HG03432 (cell line): ENCODE data around the gene CLTC.
A peak's percentile ranks its signal among the peaks of the same experiment; 100 is the strongest.
"Not testable (repeated sequence)": the region's sequence is repeated elsewhere in the genome, so short reads cannot be mapped to it uniquely, and the experiment has no call there.

Source experiments
- ATAC-seq: cut with Tn5 transposase; IDR thresholded peaks from one replicate; pipeline ENCODE4 v1.9.1; 2021; ENCODE audit warnings: mild to moderate bottlenecking, moderate library complexity; ENCODE audit not compliant: unreplicated experiment

Gene CLTC

DNA sequence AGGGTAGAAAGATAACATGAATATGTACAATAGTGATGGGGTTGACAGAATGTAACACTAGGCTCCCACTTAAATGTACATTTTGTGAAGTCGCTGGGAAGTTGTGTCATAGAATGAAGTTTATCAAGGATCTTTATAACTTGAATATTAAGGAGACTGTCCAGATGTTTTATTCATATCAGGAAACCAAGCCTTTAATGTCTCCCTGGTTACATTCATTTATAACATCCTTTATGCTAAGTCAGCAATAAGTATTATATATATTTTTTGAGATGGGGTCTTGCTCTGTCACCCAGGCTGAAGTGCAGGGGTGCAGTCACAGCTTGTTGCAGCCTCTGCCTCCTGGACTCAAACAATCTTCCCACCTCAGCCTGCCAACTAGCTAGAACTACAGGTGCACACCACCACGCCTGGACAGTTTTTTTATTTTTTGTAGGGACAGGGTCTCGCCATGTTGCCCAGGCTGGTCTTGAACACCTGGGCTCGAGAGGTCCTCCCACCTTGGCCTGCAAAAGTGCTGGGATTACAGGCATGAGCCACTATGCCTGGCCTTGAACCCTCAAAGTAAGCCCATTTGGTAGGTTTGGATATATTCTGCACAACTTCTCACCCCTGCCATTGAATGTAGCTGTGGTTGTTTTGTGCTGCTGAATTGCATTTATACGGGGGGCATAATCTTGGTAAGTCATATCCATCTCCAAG lies 14.1 kb downstream of the CLTC start:
- no peak for ATAC-seq

DNA sequence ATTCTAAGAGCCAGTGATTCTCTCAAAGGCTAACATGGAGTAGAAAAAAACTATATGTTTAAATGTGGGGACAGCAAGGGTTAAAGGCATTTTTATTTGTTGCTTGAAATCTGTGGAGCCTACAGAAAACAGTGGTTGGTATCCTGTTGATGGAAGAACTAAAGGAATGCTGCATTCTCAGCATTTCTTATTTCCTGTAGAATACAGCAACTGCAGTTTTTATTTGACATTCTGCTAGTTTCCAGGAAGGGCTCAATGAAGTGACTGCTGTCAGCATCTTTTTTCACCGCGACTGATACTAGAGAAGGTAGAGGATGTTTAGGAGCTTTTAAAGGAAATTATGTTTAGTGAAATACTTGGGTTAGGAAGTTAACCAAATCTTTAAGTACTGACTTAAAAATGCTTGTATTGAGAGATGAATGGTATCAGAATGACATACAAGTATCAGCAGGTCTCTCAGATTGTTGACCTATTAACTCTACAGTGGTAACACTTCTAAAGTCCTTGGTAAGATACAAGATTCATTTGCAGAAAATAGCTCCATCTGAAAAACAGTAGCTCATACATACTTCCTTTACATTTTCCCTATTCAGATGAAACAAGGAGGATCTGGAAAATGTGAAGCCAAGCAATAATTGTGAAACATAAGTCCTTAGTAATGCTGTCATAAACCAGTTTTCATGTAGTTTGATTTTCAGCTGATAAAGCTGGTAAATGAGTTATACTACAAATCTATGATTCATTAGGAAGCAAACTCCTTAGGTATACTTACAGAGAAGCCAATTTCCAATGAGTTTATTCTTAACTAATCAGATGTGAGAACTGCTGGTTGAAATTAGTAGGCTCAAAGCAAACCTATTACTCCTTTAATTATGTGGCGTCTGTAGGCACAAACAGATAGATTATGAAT lies 15.2 kb downstream of the CLTC start:
- no peak for ATAC-seq

DNA sequence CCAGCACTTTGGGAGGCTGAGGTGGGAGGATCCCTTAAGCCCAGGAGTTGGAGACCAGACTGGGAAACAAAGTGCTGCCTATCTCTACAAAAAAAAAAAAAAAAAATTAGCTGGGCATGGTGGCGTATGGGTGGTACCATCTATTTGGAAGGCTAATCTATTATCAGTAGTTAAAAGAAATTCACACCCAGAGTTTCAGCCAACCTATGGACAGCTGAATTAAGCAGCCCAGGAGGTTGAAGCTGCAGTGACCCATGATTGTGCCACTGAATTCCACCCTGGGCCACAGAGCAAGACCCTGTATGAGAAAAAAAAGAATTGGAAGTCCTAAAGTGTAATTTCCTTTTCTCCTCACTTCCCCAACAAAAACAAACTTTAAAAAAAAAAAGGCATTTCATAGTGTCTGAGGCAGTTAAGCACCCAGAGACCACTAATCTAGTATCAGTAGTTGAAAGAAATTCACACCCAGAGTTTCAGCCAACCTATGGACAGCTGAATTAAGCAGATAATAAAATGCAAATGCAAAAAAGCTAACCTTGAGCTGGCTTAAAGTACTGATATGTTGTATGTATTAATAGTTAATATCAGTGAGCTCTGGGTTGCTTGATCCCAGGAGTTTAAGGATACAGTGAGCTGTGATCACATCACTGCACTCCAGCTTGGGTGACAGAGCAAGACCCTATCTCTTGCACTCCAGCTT lies 18.1 kb downstream of the CLTC start:
- no peak for ATAC-seq

DNA sequence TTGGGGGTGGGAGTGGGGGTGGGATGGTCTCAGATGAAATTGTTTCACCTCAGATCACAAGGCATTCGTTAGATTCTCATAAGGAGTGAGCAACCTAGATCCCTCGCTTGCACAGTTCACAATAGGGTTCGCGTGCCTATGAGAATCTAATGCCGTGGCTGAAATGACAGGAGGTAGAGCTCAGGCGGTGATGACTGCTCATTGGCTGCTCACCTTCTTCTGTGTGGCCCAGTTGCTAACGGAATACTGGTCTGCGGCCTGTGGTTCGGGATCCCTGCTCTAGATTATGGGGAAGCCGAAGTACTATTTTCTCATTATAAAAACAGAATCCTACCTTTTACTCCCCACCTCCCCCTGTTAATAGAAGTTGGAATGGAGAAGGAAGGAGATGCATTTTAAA lies 18.9 kb downstream of the CLTC start:
- ATAC-seq: no peak

DNA sequence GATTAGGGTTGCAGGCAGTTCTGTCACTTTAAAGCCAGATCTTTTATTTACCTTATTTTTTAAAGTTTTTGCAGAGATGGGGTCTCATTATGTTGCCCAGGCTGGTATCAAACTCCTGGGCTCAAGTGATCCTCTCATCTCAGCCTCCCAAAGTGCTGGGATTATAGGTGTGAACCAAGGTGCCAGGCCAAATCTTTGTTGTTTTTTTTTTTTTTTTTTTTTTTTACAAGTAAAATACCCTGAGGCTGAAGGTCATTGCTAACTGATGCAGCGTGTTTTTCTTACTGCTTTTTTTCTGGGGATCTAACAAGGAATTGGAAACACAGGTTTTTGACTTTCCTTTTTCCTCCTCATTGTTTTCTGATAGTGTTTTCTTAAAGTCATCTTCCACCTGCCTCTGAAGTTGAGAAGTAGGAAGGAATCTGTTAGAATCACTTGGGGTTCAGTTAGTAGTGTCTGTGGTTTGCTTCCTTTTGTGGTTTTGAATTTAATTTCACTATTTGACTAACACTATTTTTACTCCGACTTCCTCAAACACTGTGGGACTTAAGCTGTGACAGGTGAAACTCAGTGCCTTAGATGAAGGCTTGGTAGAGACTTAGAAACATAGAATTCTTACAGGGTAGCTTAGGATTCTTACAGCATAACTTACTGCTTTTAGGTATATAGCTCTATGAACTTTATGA lies 22.2 kb downstream of the CLTC start:
- peak; percentile 84 for ATAC-seq

DNA sequence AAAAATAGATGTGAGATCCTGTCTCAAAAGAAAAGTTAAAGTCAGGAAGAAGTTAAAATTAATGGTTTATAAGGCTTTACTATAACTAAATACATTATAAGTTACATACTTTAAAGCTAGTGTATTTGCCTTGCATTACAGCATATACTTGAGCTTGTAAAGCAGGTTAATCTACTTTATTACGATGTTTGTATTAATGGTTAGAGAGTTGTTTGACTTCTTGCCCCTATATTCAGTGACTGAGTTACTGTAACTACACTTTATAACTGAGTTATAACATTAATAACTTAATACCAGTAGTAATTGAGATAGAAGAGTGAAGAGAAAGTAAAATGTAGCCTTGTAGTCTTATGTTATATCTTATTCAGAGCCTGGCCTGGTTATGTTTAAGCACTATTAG lies 22.9 kb downstream of the CLTC start:
- no peak for ATAC-seq

DNA sequence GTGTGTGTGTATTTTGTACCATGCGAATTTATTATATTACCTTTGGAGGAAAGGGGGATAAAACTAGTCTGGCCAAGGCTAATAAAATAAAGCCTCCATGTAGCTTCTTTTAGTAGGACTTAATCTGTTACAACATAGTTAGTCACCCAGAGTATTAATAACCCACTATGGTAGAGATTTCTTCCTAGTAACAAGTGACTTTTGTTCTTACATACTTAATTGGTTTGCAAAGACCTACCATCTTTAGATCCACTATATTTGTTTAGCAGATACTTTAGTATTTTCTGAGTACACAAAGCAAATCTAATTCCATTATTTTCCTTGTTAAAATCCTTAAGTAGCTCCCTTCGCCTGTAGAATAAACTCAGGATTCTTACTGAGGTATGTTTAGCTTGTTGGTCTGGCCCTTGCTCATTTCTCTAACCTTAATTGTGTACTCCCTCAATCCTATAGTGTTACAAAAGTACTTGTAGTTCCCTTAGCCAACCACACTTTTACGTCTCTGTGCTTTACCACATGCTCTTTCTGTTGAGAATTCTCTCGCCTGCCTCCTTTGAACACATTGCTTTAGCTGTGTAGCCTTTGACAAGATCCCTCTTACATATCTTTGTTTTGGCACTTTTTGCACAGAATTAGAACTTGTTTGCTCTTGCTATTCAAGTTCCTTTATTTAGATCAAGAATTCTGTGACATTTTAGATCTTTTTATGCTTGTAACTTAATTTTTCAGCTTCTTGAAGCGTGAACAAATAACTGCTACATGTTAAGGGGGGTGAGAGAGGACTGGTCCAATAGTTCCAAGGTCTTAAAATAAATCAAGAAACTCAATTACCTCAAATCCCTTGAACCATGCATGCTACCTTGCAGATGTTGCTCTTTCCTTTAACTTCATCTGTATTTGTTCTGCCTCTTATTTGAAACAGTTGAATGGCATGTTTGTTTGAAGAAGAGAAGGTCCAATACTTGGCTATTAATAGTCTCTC lies 23.8 kb downstream of the CLTC start:
- no peak for ATAC-seq

DNA sequence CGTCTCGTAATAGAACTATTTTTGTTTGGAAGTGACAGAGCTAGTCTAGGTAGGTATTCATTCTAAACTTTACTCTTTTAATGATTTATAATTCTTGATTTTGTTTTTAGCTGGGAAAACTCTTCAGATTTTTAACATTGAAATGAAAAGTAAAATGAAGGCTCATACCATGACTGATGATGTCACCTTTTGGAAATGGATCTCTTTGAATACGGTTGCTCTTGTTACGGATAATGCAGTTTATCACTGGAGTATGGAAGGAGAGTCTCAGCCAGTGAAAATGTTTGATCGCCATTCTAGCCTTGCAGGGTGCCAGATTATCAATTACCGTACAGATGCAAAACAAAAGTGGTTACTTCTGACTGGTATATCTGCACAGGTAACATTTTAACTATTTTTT lies 27.6 kb downstream of the CLTC start:
- ATAC-seq: no peak

DNA sequence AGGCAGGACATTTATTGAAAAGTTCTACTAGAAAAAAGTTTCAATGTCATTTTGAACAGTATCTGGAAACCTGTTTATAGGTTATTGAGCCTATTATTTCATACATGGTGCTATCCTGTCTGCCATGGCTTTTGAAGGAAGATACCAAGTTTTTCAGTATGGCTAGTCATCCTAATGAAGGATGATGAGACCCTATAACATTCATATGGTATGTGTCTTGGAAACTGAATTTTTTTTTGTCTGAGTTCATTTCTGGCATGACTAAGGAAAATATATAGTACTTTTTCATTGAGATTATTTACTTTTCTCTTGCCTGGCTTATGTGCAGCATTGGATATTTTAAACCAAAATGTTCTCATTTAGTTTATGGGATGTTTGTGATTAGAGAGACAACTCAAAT lies 30.2 kb downstream of the CLTC start:
- ATAC-seq: no peak

DNA sequence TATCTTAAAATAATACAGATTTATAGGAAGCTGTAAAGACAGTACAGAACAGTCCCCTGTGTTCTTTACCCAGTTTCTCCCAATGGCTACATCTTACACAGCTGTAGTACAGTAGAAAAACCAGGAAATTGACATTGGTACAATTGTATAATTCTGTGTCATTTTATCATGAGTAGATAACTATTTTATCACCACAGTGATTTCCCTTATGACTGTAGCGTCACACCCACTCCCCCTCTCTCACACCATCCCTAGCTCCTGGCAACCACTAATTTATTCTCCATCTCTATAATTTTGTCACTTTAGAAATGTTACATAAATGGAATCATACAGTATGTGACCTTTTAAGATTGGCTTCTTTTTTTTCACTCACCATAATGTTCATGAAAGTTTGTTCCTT lies 30.9 kb downstream of the CLTC start:
- ATAC-seq: no peak

DNA sequence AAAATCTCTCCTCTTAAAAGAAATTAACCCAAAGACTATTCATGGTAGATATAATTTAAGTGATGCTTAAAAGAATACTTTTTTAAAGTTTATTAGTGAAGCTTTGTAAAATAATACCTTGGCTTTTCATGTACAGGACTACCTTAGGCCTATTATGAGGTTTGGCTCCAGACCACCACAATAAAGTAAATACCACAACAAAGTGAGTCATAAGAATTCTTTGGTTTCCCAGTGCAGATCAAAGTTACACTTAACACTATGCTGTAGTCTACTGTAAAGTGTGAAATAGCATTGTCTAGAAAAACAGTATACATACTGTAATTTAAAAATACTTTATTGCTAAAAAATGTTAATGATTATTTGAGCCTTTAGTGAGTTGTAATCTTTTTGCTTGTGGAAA lies 31.7 kb downstream of the CLTC start:
- no peak for ATAC-seq

DNA sequence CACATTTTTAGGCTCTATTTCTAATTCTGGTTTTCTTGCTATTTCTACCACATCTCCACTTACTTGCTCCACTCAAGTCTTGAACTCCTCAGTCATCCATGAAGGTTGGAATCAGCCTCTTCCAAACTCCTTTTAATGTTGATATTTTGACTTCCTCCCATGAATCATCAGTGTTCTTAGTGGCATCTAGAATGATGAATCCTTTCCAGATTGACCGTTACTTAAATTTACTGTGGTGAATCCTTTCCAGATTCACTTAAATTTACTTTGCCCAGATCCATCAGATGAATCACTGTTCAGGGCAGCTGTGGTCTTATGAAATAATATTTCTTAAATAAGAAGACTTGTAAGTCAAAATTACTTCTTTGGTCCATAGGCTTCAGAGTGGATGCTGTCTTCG lies 32.4 kb downstream of the CLTC start:
- ATAC-seq: no peak

DNA sequence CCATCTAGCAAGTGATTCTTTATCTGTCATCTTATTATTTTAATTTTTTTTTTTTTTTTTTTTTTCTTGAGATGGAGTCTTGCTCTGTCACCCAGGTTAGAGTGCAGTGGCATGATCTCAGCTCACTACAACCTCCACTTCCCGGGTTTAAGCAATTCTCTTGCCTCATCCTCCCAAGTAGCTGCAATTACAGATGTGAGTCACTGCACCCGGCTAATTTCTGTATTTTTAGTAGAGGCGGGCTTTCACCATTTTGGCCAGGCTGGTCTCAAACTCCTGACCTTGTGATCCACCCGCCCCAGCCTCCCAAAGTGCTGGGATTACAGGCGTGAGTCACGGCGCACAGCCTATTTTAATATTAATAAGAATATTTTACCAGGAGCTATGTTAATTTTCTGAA lies 36.9 kb downstream of the CLTC start:
- not testable (repeated sequence) for ATAC-seq

DNA sequence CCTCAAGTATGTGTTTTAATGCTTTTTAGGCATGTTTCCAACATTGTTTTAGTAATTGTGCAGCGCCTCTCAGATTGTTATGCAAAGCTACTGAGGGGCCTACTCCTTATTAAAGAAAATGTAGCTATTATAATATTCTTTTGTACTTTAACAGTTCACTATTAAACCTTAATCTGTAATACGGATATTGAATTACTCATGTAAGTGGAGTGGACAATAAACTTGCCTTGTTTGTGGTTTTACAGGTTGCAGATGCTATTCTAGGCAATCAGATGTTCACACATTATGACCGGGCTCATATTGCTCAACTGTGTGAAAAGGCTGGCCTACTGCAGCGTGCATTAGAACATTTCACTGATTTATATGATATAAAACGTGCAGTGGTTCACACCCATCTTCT lies 46.5 kb downstream of the CLTC start:
- no peak for ATAC-seq

DNA sequence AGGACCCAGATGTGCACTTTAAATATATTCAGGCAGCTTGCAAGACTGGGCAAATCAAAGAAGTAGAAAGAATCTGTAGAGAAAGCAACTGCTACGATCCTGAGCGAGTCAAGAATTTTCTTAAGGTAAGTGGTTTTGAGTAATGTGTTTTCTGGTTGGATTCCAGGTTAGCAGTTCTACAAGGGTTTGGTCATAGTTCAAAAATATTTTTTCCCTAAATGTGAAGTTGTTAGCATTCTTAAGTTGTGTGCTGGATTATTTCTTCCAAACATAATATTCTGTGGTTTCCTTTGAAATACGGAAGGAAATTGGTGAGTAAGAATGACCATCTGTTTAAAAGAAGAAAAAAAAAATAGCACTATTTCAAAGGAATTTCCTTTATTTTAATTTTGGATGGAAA lies 49.1 kb downstream of the CLTC start:
- no peak for ATAC-seq

DNA sequence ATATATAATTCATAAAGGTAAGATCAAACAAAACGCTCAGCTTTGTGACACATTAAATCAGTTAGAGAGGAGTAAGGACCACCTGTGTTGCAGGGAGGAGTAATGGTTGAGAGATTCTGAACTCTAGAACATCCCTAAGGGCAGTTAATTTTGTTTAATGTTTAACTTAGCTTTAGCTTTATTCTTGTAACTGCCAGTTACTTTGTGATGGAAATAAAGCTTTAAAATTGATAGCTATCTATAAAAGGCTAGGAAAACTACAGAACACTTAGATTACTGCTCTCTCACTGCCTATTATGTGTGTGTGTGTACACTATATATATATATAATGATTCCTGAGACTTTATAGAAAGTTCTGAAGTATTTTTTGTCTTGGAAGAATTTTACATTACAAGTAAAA lies 49.7 kb downstream of the CLTC start:
- no peak for ATAC-seq

DNA sequence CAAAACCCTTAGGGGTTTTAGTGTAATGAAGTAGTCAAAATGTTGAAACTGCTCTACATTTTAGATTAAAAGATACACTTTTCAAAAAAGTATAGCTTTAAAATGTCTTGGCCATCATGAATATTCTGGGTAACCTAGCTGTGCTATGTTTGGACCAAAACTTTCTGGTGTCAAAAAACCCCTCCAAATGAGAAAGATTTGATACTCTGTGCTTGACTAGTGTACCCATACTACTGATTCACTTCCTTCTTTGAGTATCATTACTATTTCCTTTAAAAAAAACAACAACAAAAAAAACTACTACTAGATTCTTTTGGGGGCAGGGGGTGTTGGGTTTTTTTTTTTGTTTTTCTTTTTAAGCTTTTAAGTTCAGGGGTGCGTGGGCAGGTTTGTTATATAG lies 50.2 kb downstream of the CLTC start:
- ATAC-seq: no peak

DNA sequence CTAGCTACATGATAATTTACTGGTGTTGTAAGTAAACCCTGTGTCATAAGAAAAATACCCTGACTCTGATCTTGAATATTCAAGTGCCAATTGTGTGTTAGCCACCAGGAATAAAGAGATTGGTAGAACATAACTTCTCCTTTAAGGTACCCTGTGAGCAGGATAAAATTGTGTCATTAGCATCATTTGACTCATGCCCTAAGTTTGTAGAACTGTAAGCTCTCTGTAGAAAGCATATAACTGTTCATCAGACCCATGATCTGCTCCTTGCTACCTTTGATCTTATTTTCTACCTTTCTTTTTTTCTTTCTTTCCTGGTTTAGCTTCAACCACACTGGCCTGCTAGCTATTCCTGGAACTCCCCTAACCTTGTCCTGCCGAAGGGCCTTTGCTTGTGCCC lies 51.7 kb downstream of the CLTC start:
- no peak for ATAC-seq

DNA sequence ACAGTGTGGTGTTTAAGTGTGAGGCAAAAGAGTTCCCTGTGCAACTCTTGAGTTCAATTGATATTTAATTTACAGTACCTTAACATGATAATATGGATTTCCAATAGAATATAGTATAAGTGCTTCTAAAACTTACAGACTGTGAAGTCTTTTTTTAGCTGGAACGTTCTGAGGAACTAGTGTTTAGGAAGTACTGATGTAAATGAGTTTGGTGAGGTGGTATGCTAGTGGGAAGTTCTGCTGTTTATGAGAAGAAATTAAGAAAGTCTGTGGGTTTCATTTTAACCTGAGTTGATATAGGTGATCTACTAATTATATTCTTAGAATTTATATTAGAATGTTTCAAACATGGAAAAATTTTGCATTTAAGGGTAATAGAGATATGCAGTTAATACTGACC lies 55.5 kb downstream of the CLTC start:
- ATAC-seq: no peak

DNA sequence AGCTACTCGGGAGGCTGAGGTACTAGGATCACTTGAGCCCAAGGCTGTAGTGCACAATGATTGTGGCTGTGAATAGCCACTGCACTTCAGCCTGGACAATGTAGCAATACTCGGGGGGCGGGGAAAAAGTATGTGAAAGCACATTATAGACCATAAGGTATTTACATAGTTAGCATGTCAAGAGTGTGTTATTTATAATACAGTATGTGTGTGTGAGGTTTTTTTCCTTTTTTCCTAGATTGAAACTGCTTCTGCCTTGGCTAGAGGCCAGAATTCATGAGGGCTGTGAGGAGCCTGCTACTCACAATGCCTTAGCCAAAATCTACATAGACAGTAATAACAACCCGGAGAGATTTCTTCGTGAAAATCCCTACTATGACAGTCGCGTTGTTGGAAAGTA lies 57.0 kb downstream of the CLTC start:
- no peak for ATAC-seq
